CD4-positive, alpha-beta T cell (primary cell): ENCODE results near the gene PLPPR1. TPM values are rescaled to one million over a fixed set of nuclear protein-coding genes. Genes with fewer than 3 reads are reported as not detected.

ENCODE experiments used
- ATAC-seq: fragments of 200-7000 bp; cut with Tn5 transposase; one replicate; pipeline ENCODE4 v1.10.0; 2022; ENCODE audit warnings: mild to moderate bottlenecking; ENCODE audit not compliant: poor library complexity
- CTCF ChIA-PET: fragments of 350-600 bp; sonication (Branson Sonifier 250); formaldehyde crosslinking; loops from one replicate; lab custom pipeline; 2021; ENCODE audit warnings: antibody characterized with exemption, inconsistent platforms; lab: Charles Lee
- POLR2A ChIA-PET: fragments of 350-600 bp; sonication (Branson Sonifier 250); formaldehyde crosslinking; loops from one replicate; lab custom pipeline; 2021; ENCODE audit warnings: antibody characterized with exemption, inconsistent platforms; lab: Charles Lee
- DNase-seq, 14 experiments: peaks; one replicate each; pipeline ENCODE4 v3.0.0-alpha.2; 2013 to 2020; ENCODE audit warnings: mixed read lengths in 2 of 14
- H3K27ac ChIP-seq, 2 donors: one replicate each; pipeline versions ENCODE4 v1.5.1 to v1.7.0; 2013; ENCODE audit warnings: low read length in 2 of 2, low read depth in 1 of 2, mild to moderate bottlenecking in 1 of 2
- H3K27me3 ChIP-seq, 2 experiments: 1 replicate in 1 of 2; 2 replicates in 1 of 2; pipeline versions ENCODE4 v1.6.1 to v1.7.0; 2013; ENCODE audit warnings: low read length in 2 of 2, control low read depth in 1 of 2, mild to moderate bottlenecking in 1 of 2, moderate library complexity in 1 of 2; ENCODE audit not compliant: insufficient read depth in 2 of 2, control insufficient read depth in 1 of 2
- H3K36me3 ChIP-seq: one replicate; pipeline ENCODE4 v1.6.1; 2013; ENCODE audit warnings: low read length, control low read depth; ENCODE audit not compliant: insufficient read depth
- H3K4me1 ChIP-seq: one replicate; pipeline ENCODE4 v1.6.1; 2013; ENCODE audit warnings: low read length, control low read depth; ENCODE audit not compliant: insufficient read depth
- H3K4me3 ChIP-seq: one replicate; pipeline ENCODE4 v1.5.1; 2013; ENCODE audit warnings: mild to moderate bottlenecking, low read length, moderate library complexity
- H3K9me3 ChIP-seq, 2 experiments: 1 replicate in 1 of 2; 2 replicates in 1 of 2; pipeline versions ENCODE4 v1.6.1 to v1.7.0; 2013; ENCODE audit warnings: low read length in 2 of 2, mild to moderate bottlenecking in 2 of 2, control low read depth in 1 of 2, moderate library complexity in 1 of 2; ENCODE audit not compliant: control insufficient read depth in 1 of 2, insufficient read depth in 1 of 2
- H3K27ac Mint-ChIP-seq: one replicate; pipeline ENCODE4 v1.8.0; 2020; ENCODE audit warnings: mixed read lengths
- H3K27me3 Mint-ChIP-seq: one replicate; pipeline ENCODE4 v1.8.0; 2021; ENCODE audit warnings: mixed read lengths
- H3K36me3 Mint-ChIP-seq: one replicate; pipeline ENCODE4 v1.8.0; 2021; ENCODE audit warnings: low read depth, mixed read lengths
- H3K4me1 Mint-ChIP-seq: one replicate; pipeline ENCODE4 v1.8.0; 2021; ENCODE audit warnings: low read depth, mixed read lengths
- H3K4me3 Mint-ChIP-seq: one replicate; pipeline ENCODE4 v1.8.0; 2020; ENCODE audit warnings: mild to moderate bottlenecking, mixed read lengths
- H3K9me3 Mint-ChIP-seq: one replicate; pipeline ENCODE4 v1.8.0; 2020; ENCODE audit warnings: mixed read lengths
- intact Hi-C, 2 experiments: fragments of 100-400 bp; cut with DNase I in 1 of 2; cut with micrococcal nuclease in 1 of 2; formaldehyde crosslinking; loops; one replicate each; pipeline versions ENCODE4 v1.15.1 to v1.9.0; 2023 to 2025; cut with DNase I, micrococcal nuclease
- total RNA-seq, 174 experiments: library from RNA in 2 of 174; stranded (reverse) in 2 of 174; gene quantifications; one replicate each; pipeline ENCODE4 v1.2.3 and lab custom pipeline; 2021 to 2026
- TF ChIP-seq, protein P1 (sequence below): fragments of 200-600 bp; IDR thresholded peaks from one replicate; pipeline ENCODE4 v1.8.0; 2022; ENCODE audit warnings: antibody characterized with exemption, mild to moderate bottlenecking

The PLPPR1 gene
- total RNA-seq, 2 experiments from 2014 or later = not detected

DNA sequence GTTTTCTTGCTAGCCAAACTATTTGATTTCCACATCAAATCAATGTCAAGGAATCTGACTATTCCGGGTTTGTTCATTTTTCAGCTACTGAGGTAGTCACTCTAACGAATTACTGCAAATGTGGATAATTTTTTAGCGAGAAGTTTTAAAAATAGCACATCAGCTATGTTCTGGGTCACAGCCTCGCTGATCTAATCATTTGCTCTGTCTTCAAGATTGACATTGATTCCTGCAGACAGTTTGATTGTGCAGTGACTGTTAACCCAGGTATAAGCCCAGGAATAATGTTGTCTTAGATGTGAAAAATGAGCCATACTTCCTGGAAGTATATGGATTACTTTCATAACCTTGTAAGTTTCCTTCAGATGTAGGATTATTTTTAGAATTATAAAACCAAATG lies 181.1 kb downstream of the PLPPR1 start:
- DNase-seq (no peak), ATAC-seq (no peak)
- ChIA-PET CTCF (no interaction called here), POLR2A (no interaction called here)
- H3K27ac Mint-ChIP-seq = no peak overlapping the region
- TF ChIP-seq, protein P1, sequence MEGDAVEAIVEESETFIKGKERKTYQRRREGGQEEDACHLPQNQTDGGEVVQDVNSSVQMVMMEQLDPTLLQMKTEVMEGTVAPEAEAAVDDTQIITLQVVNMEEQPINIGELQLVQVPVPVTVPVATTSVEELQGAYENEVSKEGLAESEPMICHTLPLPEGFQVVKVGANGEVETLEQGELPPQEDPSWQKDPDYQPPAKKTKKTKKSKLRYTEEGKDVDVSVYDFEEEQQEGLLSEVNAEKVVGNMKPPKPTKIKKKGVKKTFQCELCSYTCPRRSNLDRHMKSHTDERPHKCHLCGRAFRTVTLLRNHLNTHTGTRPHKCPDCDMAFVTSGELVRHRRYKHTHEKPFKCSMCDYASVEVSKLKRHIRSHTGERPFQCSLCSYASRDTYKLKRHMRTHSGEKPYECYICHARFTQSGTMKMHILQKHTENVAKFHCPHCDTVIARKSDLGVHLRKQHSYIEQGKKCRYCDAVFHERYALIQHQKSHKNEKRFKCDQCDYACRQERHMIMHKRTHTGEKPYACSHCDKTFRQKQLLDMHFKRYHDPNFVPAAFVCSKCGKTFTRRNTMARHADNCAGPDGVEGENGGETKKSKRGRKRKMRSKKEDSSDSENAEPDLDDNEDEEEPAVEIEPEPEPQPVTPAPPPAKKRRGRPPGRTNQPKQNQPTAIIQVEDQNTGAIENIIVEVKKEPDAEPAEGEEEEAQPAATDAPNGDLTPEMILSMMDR = no peak
- H3K36me3 Mint-ChIP-seq = no peaks in the 10 kb centered on the region
- H3K9me3 ChIP-seq = no peaks in the 10 kb centered on the region
- H3K4me1 Mint-ChIP-seq = no peaks in the 10 kb centered on the region
- no peak overlapping the region for H3K4me3 ChIP-seq
- intact Hi-C loops = no loop called here
- H3K27ac ChIP-seq = no peak overlapping the region
- no peaks in the 10 kb centered on the region for H3K36me3 ChIP-seq
- no peak overlapping the region for H3K4me3 Mint-ChIP-seq
- H3K9me3 Mint-ChIP-seq = no peaks in the 10 kb centered on the region
- no peaks in the 10 kb centered on the region for H3K4me1 ChIP-seq
- peaks cover 7% of the 10 kb centered on the region for H3K27me3 Mint-ChIP-seq
- H3K27me3 ChIP-seq = no peaks in the 10 kb centered on the region

DNA sequence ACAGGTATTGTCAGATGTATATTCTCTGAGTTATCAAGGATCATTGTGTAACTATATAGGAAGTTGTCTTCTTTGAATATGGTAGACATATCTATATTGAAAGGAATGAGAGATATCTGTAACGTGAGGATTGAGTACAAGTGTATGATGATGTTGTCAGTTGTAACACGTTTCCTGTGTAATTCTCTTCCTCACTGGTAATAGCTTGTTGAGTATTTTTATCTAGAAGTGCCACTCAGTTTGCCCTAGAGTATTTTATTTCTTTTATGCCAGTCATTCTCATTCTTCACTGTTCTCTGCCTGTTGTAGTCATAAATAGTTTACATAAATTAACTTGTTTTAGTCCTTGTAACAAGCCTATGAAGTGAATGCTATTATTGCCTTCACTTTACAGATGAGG lies 184.1 kb downstream of the PLPPR1 start:
- CTCF ChIA-PET = no interaction called here
- H3K36me3 ChIP-seq = no peaks in the 10 kb centered on the region
- no peak overlapping the region for H3K4me3 ChIP-seq
- no peaks in the 10 kb centered on the region for H3K27me3 ChIP-seq
- DNase-seq (no peak), ATAC-seq (no peak)
- Mint-ChIP-seq H3K27ac (no peak overlapping the region), H3K4me1 (no peaks in the 10 kb centered on the region), H3K9me3 (no peaks in the 10 kb centered on the region), H3K27me3 (peaks cover 12% of the 10 kb centered on the region), H3K4me3 (no peak overlapping the region), H3K36me3 (no peaks in the 10 kb centered on the region)
- intact Hi-C loops = no loop called here
- no peaks in the 10 kb centered on the region for H3K9me3 ChIP-seq
- H3K27ac ChIP-seq = no peak overlapping the region
- no peaks in the 10 kb centered on the region for H3K4me1 ChIP-seq
- POLR2A ChIA-PET = no interaction called here
- TF ChIP-seq, protein P1 = no peak

DNA sequence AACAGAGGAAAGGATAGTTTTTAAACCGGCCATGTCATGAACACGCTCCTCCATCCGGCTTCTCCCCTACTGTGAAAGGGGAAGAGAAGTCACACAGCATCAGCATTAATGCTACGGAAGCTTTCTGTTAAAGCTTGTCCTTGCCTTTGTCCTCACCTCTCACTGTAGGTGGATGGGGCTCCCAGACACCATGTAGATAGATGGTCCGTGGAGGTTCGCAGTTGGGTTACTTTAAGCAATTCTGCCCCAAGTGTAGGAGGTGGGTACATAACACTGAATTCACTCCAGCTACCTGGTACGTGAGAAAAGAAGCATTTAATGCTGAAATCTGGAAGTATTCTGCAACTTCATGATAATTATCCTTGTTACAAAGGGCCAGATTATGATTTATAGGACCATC lies 190.5 kb downstream of the PLPPR1 start:
- Histone ChIP-seq H3K9me3 (no peaks in the 10 kb centered on the region), H3K36me3 (no peaks in the 10 kb centered on the region), H3K4me3 (no peak overlapping the region), H3K27ac (no peak overlapping the region), H3K4me1 (no peaks in the 10 kb centered on the region), H3K27me3 (no peaks in the 10 kb centered on the region)
- Mint-ChIP-seq H3K27ac (no peak overlapping the region), H3K36me3 (no peaks in the 10 kb centered on the region), H3K4me3 (no peak overlapping the region), H3K27me3 (peaks cover 10% of the 10 kb centered on the region), H3K4me1 (no peaks in the 10 kb centered on the region), H3K9me3 (no peaks in the 10 kb centered on the region)
- ChIA-PET CTCF (no interaction called here), POLR2A (no interaction called here)
- intact Hi-C loops = no loop called here
- DNase-seq (no peak), ATAC-seq (no peak)
- TF ChIP-seq, protein P1 = no peak
